ENCODE measurements around the gene TSFM. TPM values are rescaled to one million over a fixed set of nuclear protein-coding genes. Genes with fewer than 3 reads are reported as not detected.

Gene TSFM
- total RNA-seq, 1 experiment from 2014 or later, result 53.2 TPM

- POLR2A ChIA-PET, result no interaction called here
- DNase-seq (ENCODE audit: low read depth, low spot score) (no peak), ATAC-seq (no peak)
- Histone ChIP-seq H3K27ac (ENCODE audit: low read depth, low read length) (no peak overlapping the region), H3K4me2 (ENCODE audit: low read length) (no peak overlapping the region), H3K4me3 (replicated peaks in 1 of 2; ENCODE audit: low read depth in 1 of 2, low read length in 2 of 2) (no peak overlapping the region), H3K36me3 (ENCODE audit: control insufficient read depth in 1 of 2, insufficient read depth in 2 of 2, low read length in 2 of 2) (no peaks in the 10 kb centered on the region), H3K9me2 (ENCODE audit: insufficient read depth) (no peaks in the 10 kb centered on the region), H3K27me3 (ENCODE audit: insufficient read depth, low read length) (no peaks in the 10 kb centered on the region), H4K20me1 (ENCODE audit: insufficient read depth) (0 out of 2 replicates have a peak, but pooled peaks cover 6% of the 10 kb centered on the region), H3K79me2 (ENCODE audit: insufficient read depth, low read length) (peaks cover 94% of the 10 kb centered on the region), H3K9ac (ENCODE audit: low read length) (no peak overlapping the region), H3K4me1 (ENCODE audit: control insufficient read depth in 1 of 2, insufficient read depth in 2 of 2, low read length in 2 of 2) (peaks cover 20 to 55% of the 10 kb centered on the region in 2 experiments), H3K9me3 (ENCODE audit: control insufficient read depth in 1 of 2, insufficient read depth in 1 of 2, low read depth in 1 of 2, low read length in 2 of 2) (no peaks in the 10 kb centered on the region), H2AFZ (ENCODE audit: low read depth, low read length, poor library complexity, severe bottlenecking) (no peak overlapping the region)
- RAD21 ChIA-PET (ENCODE audit: low non-redundant PET in 1 of 2, low total read pairs in 2 of 2, uncharacterized antibody in 2 of 2, unreplicated experiment in 2 of 2), result no interaction called here
- BruUV-seq (replicated peaks), result no TSS peak
- TF ChIP-seq JUND (IDR thresholded peaks at IDR 0.05) (no peak), TCF7L2 (IDR thresholded peaks at IDR 0.05; ENCODE audit: borderline replicate concordance, extremely low read depth, insufficient read depth, insufficient read length) (no peak), EZH2 (IDR thresholded peaks at IDR 0.05) (no peak), ZNF274 (IDR thresholded peaks at IDR 0.05; ENCODE audit: low read depth, low read length) (no peak), CBX3 (IDR thresholded peaks at IDR 0.05; ENCODE audit: low read depth) (no peak), FOSL1 (IDR thresholded peaks at IDR 0.05; ENCODE audit: low read depth) (no peak), POLR2AphosphoS5 (IDR thresholded peaks at IDR 0.05; ENCODE audit: low read depth, low read length) (no peak), YY1 (IDR thresholded peaks at IDR 0.05; ENCODE audit: extremely low read depth, insufficient replicate concordance, low read depth, low read length) (no peak), SP1 (IDR thresholded peaks at IDR 0.05; ENCODE audit: low read depth) (no peak), RAD21 (IDR thresholded peaks at IDR 0.05; ENCODE audit: low read depth) (no peak), MAX (IDR thresholded peaks at IDR 0.05) (no peak), ZFX (IDR thresholded peaks at IDR 0.05) (no peak), CEBPB (IDR thresholded peaks at IDR 0.05; ENCODE audit: low read depth) (no peak), EZH2phosphoT487 (IDR thresholded peaks at IDR 0.05; ENCODE audit: borderline replicate concordance) (no peak)
- TF ChIP-seq, protein P1, sequence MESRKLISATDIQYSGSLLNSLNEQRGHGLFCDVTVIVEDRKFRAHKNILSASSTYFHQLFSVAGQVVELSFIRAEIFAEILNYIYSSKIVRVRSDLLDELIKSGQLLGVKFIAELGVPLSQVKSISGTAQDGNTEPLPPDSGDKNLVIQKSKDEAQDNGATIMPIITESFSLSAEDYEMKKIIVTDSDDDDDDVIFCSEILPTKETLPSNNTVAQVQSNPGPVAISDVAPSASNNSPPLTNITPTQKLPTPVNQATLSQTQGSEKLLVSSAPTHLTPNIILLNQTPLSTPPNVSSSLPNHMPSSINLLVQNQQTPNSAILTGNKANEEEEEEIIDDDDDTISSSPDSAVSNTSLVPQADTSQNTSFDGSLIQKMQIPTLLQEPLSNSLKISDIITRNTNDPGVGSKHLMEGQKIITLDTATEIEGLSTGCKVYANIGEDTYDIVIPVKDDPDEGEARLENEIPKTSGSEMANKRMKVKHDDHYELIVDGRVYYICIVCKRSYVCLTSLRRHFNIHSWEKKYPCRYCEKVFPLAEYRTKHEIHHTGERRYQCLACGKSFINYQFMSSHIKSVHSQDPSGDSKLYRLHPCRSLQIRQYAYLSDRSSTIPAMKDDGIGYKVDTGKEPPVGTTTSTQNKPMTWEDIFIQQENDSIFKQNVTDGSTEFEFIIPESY (IDR thresholded peaks at IDR 0.05; ENCODE audit: extremely low read depth, insufficient replicate concordance, low read length), result no peak
- TF ChIP-seq, protein P2, sequence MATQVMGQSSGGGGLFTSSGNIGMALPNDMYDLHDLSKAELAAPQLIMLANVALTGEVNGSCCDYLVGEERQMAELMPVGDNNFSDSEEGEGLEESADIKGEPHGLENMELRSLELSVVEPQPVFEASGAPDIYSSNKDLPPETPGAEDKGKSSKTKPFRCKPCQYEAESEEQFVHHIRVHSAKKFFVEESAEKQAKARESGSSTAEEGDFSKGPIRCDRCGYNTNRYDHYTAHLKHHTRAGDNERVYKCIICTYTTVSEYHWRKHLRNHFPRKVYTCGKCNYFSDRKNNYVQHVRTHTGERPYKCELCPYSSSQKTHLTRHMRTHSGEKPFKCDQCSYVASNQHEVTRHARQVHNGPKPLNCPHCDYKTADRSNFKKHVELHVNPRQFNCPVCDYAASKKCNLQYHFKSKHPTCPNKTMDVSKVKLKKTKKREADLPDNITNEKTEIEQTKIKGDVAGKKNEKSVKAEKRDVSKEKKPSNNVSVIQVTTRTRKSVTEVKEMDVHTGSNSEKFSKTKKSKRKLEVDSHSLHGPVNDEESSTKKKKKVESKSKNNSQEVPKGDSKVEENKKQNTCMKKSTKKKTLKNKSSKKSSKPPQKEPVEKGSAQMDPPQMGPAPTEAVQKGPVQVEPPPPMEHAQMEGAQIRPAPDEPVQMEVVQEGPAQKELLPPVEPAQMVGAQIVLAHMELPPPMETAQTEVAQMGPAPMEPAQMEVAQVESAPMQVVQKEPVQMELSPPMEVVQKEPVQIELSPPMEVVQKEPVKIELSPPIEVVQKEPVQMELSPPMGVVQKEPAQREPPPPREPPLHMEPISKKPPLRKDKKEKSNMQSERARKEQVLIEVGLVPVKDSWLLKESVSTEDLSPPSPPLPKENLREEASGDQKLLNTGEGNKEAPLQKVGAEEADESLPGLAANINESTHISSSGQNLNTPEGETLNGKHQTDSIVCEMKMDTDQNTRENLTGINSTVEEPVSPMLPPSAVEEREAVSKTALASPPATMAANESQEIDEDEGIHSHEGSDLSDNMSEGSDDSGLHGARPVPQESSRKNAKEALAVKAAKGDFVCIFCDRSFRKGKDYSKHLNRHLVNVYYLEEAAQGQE (IDR thresholded peaks at IDR 0.05; ENCODE audit: low read depth), result no peak
- TF ChIP-seq, protein P3, sequence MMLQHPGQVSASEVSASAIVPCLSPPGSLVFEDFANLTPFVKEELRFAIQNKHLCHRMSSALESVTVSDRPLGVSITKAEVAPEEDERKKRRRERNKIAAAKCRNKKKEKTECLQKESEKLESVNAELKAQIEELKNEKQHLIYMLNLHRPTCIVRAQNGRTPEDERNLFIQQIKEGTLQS (IDR thresholded peaks at IDR 0.05), result no peak
- intact Hi-C loops (cut with micrococcal nuclease), result no loop called here
- CTCF ChIA-PET, result no interaction called here
These were observed 56.2 kb downstream of the TSFM start for GRCh38 chr12:57838594-57839302.
